ENCODE measurements around the gene ZDHHC11B.
"Not testable (repeated sequence)": the region's sequence is repeated elsewhere in the genome, so short reads cannot be mapped to it uniquely, and the experiment has no call there.

GRCh38 chr5:787224-787856, 2.8 kb upstream of the ZDHHC11B start:
- not testable (repeated sequence) for TF ChIP-seq POLR2A (IDR thresholded peaks at IDR 0.05; ENCODE audit: low read length); GATA1 (IDR thresholded peaks at IDR 0.05; ENCODE audit: low read depth, low read length)

All from erythroblast (primary cell).